ENCODE data around the gene DFFA.
"Not testable (repeated sequence)": the region's sequence is repeated elsewhere in the genome, so short reads cannot be mapped to it uniquely, and the experiment has no call there.

Gene DFFA

GRCh38 chr1:10459184-10459583 lies 13.1 kb downstream of the DFFA start:
- Histone ChIP-seq H3K9ac (ENCODE audit: low read depth, low read length) (no peak overlapping the region), H4K20me1 (ENCODE audit: insufficient read depth, low read length) (no peaks in the 10 kb centered on the region), H3K9me3 (ENCODE audit: insufficient read depth, low read length, severe bottlenecking) (no peaks in the 10 kb centered on the region), H3K4me1 (ENCODE audit: insufficient read depth, low read length) (no peaks in the 10 kb centered on the region), H3K27ac (ENCODE audit: low read length) (no peak overlapping the region), H3K27me3 (ENCODE audit: insufficient read depth, low read length, poor library complexity) (no peaks in the 10 kb centered on the region), H3K4me3 (ENCODE audit: low read depth in 1 of 2, low read length in 2 of 2) (no peak overlapping the region), H3K79me2 (ENCODE audit: insufficient read depth, low read length) (no peaks in the 10 kb centered on the region), H2AFZ (ENCODE audit: low read depth, low read length) (no peak overlapping the region), H3K36me3 (ENCODE audit: insufficient read depth, low read length) (peaks cover 36% of the 10 kb centered on the region), H3K4me2 (ENCODE audit: insufficient read depth, low read length) (no peak overlapping the region)
- no peak for ATAC-seq (ENCODE audit: insufficient read depth, low read depth)
- TF ChIP-seq EZH2 (IDR thresholded peaks at IDR 0.05; ENCODE audit: borderline replicate concordance, low read depth, low read length, severe bottlenecking): no peak
- no peak for TF ChIP-seq CTCF (IDR thresholded peaks at IDR 0.05; ENCODE audit: borderline replicate concordance, extremely low read depth, low read length, poor library complexity, severe bottlenecking)
- no peak for DNase-seq

GRCh38 chr1:10457875-10458274 lies 14.5 kb downstream of the DFFA start:
- H3K9ac ChIP-seq (ENCODE audit: low read depth, low read length): no peak overlapping the region
- ATAC-seq (ENCODE audit: insufficient read depth, low read depth): no peak
- no peaks in the 10 kb centered on the region for H3K9me3 ChIP-seq (ENCODE audit: insufficient read depth, low read length, severe bottlenecking)
- H3K36me3 ChIP-seq (ENCODE audit: insufficient read depth, low read length): peaks cover 30% of the 10 kb centered on the region
- no peak overlapping the region for H2AFZ ChIP-seq (ENCODE audit: low read depth, low read length)
- TF ChIP-seq EZH2 (IDR thresholded peaks at IDR 0.05; ENCODE audit: borderline replicate concordance, low read depth, low read length, severe bottlenecking) (no peak), CTCF (IDR thresholded peaks at IDR 0.05; ENCODE audit: borderline replicate concordance, extremely low read depth, low read length, poor library complexity, severe bottlenecking) (no peak)
- no peaks in the 10 kb centered on the region for H4K20me1 ChIP-seq (ENCODE audit: insufficient read depth, low read length)
- DNase-seq: no peak
- no peak overlapping the region for H3K4me3 ChIP-seq (ENCODE audit: low read depth in 1 of 2, low read length in 2 of 2)
- no peaks in the 10 kb centered on the region for H3K79me2 ChIP-seq (ENCODE audit: insufficient read depth, low read length)
- H3K27me3 ChIP-seq (ENCODE audit: insufficient read depth, low read length, poor library complexity): no peaks in the 10 kb centered on the region
- no peak overlapping the region for H3K4me2 ChIP-seq (ENCODE audit: insufficient read depth, low read length)
- no peaks in the 10 kb centered on the region for H3K4me1 ChIP-seq (ENCODE audit: insufficient read depth, low read length)
- H3K27ac ChIP-seq (ENCODE audit: low read length): no peak overlapping the region

GRCh38 chr1:10457462-10457861 lies 14.9 kb downstream of the DFFA start:
- peaks cover 25% of the 10 kb centered on the region for H3K36me3 ChIP-seq (ENCODE audit: insufficient read depth, low read length)
- H3K27me3 ChIP-seq (ENCODE audit: insufficient read depth, low read length, poor library complexity); H3K4me3 ChIP-seq (ENCODE audit: low read depth in 1 of 2, low read length in 2 of 2); DNase-seq; ATAC-seq (ENCODE audit: insufficient read depth, low read depth); H4K20me1 ChIP-seq (ENCODE audit: insufficient read depth, low read length); H3K4me2 ChIP-seq (ENCODE audit: insufficient read depth, low read length); H3K9me3 ChIP-seq (ENCODE audit: insufficient read depth, low read length, severe bottlenecking); H2AFZ ChIP-seq (ENCODE audit: low read depth, low read length); H3K9ac ChIP-seq (ENCODE audit: low read depth, low read length); H3K79me2 ChIP-seq (ENCODE audit: insufficient read depth, low read length); H3K27ac ChIP-seq (ENCODE audit: low read length); H3K4me1 ChIP-seq (ENCODE audit: insufficient read depth, low read length): not testable (repeated sequence)

GRCh38 chr1:10456661-10457060 lies 15.7 kb downstream of the DFFA start:
- peaks cover 20% of the 10 kb centered on the region for H3K36me3 ChIP-seq (ENCODE audit: insufficient read depth, low read length)
- ATAC-seq (ENCODE audit: insufficient read depth, low read depth) (no peak), DNase-seq (no peak)
- no peaks in the 10 kb centered on the region for H4K20me1 ChIP-seq (ENCODE audit: insufficient read depth, low read length)
- H3K27me3 ChIP-seq (ENCODE audit: insufficient read depth, low read length, poor library complexity): no peaks in the 10 kb centered on the region
- no peak overlapping the region for H3K27ac ChIP-seq (ENCODE audit: low read length)
- no peaks in the 10 kb centered on the region for H3K4me1 ChIP-seq (ENCODE audit: insufficient read depth, low read length)
- no peak overlapping the region for H3K9ac ChIP-seq (ENCODE audit: low read depth, low read length)
- H3K4me3 ChIP-seq (ENCODE audit: low read depth in 1 of 2, low read length in 2 of 2): no peak overlapping the region
- no peak overlapping the region for H3K4me2 ChIP-seq (ENCODE audit: insufficient read depth, low read length)
- no peaks in the 10 kb centered on the region for H3K9me3 ChIP-seq (ENCODE audit: insufficient read depth, low read length, severe bottlenecking)
- H2AFZ ChIP-seq (ENCODE audit: low read depth, low read length): no peak overlapping the region
- no peak for TF ChIP-seq CTCF (IDR thresholded peaks at IDR 0.05; ENCODE audit: borderline replicate concordance, extremely low read depth, low read length, poor library complexity, severe bottlenecking)
- TF ChIP-seq EZH2 (IDR thresholded peaks at IDR 0.05; ENCODE audit: borderline replicate concordance, low read depth, low read length, severe bottlenecking): no peak
- no peaks in the 10 kb centered on the region for H3K79me2 ChIP-seq (ENCODE audit: insufficient read depth, low read length)

All from DND-41 (cell line).